HG03095 (cell line): ENCODE data around the gene USB1.

ENCODE experiments used
- ATAC-seq: cut with Tn5 transposase; IDR thresholded peaks from one replicate; pipeline ENCODE4 v1.9.1; 2021; ENCODE audit warnings: moderate library complexity; ENCODE audit not compliant: unreplicated experiment

The USB1 gene

GRCh38 chr16:58016840-58017446, 15.7 kb downstream of the USB1 start:
- ATAC-seq: no peak

GRCh38 chr16:58018803-58019202, 17.6 kb downstream of the USB1 start:
- no peak for ATAC-seq

- ATAC-seq: no peak
These were observed 18.8 kb downstream of the USB1 start for GRCh38 chr16:58019866-58020538.

- ATAC-seq: no peak
These were observed 19.7 kb downstream of the USB1 start for GRCh38 chr16:58020628-58021521.

- no peak for ATAC-seq
These were observed 20.7 kb downstream of the USB1 start for GRCh38 chr16:58021661-58022551.

GRCh38 chr16:58022601-58023371, 21.6 kb downstream of the USB1 start:
- ATAC-seq: no peak

GRCh38 chr16:58024486-58025350, 23.5 kb downstream of the USB1 start:
- ATAC-seq: no peak

GRCh38 chr16:58025351-58026138, 24.3 kb downstream of the USB1 start, which contains the start of gene MMP15:
Gene MMP15 (plus strand): TSS chr16:58025754. CDS start chr16:58026351, 597 bp downstream.
- ATAC-seq: no peak

GRCh38 chr16:58026139-58026704, 25.0 kb downstream of the USB1 start:
- no peak for ATAC-seq

- no peak for ATAC-seq
These were observed 25.5 kb downstream of the USB1 start for GRCh38 chr16:58026705-58027160.

GRCh38 chr16:58027161-58027915, 26.1 kb downstream of the USB1 start:
- no peak for ATAC-seq

- ATAC-seq: no peak
These were observed 26.8 kb downstream of the USB1 start for GRCh38 chr16:58027916-58028455.

GRCh38 chr16:58028541-58029070, 27.4 kb downstream of the USB1 start:
- no peak for ATAC-seq

- ATAC-seq: no peak
These were observed 28.2 kb downstream of the USB1 start for GRCh38 chr16:58029410-58029809.

GRCh38 chr16:58030136-58030840, 29.1 kb downstream of the USB1 start:
- no peak for ATAC-seq
